ENCODE data around the gene MARCO.

GRCh38 chr2:119026890-119027289 lies 84.9 kb downstream of the MARCO start:
- TF ChIP-seq POLR2A (IDR thresholded peaks at IDR 0.05): no peak
- TF ChIP-seq CTCF (IDR thresholded peaks at IDR 0.05 in 8 of 11, conservative IDR thresholded peaks at IDR 0.05 in 3 of 11): no peak
- no peak for TF ChIP-seq POLR2AphosphoS5 (IDR thresholded peaks at IDR 0.05)

Measured in spleen (tissue), 7 donors.